Measurements from ENCODE around the gene POMT1. TPM values are rescaled to one million over a fixed set of nuclear protein-coding genes. Genes with fewer than 3 reads are reported as not detected.

The POMT1 gene
- total RNA-seq, 1 donor = 32.6 TPM

GRCh38 chr9:131459056-131459455 lies 43.7 kb upstream of the POMT1 start:
- Histone ChIP-seq H3K27ac (ENCODE audit: low read depth, low read length) (no peak overlapping the region), H3K79me2 (ENCODE audit: insufficient read depth, low read length) (peaks cover 51% of the 10 kb centered on the region), H3K4me2 (ENCODE audit: insufficient read depth, low read length) (no peak overlapping the region), H4K20me1 (ENCODE audit: insufficient read depth, low read length) (peaks cover 21% of the 10 kb centered on the region), H3K36me3 (ENCODE audit: insufficient read depth, low read length) (peaks cover 88% of the 10 kb centered on the region), H3K4me1 (ENCODE audit: insufficient read depth, low read length) (no peaks in the 10 kb centered on the region), H3K4me3 (ENCODE audit: insufficient read depth, low read length) (no peak overlapping the region), H3K9me3 (ENCODE audit: low read depth, low read length) (no peaks in the 10 kb centered on the region), H2AFZ (ENCODE audit: low read length) (no peak overlapping the region), H3K27me3 (ENCODE audit: insufficient read depth, low read length) (no peaks in the 10 kb centered on the region)
- no peak for TF ChIP-seq CTCF (IDR thresholded peaks at IDR 0.05; ENCODE audit: extremely low read depth, low read depth, low read length)
- no peak for DNase-seq (ENCODE audit: insufficient read length, low spot score, missing footprints)

GRCh38 chr9:131461166-131461565 lies 41.6 kb upstream of the POMT1 start:
- Histone ChIP-seq H3K4me1 (ENCODE audit: insufficient read depth, low read length) (no peaks in the 10 kb centered on the region), H3K79me2 (ENCODE audit: insufficient read depth, low read length) (peaks cover 51% of the 10 kb centered on the region), H3K4me3 (ENCODE audit: insufficient read depth, low read length) (no peak overlapping the region), H3K27me3 (ENCODE audit: insufficient read depth, low read length) (no peaks in the 10 kb centered on the region), H3K9me3 (ENCODE audit: low read depth, low read length) (no peaks in the 10 kb centered on the region), H2AFZ (ENCODE audit: low read length) (no peak overlapping the region), H3K27ac (ENCODE audit: low read depth, low read length) (no peak overlapping the region), H3K36me3 (ENCODE audit: insufficient read depth, low read length) (peaks cover 89% of the 10 kb centered on the region), H3K4me2 (ENCODE audit: insufficient read depth, low read length) (no peak overlapping the region), H4K20me1 (ENCODE audit: insufficient read depth, low read length) (peaks cover 18% of the 10 kb centered on the region)
- TF ChIP-seq CTCF (IDR thresholded peaks at IDR 0.05; ENCODE audit: extremely low read depth, low read depth, low read length) = no peak
- DNase-seq (ENCODE audit: insufficient read length, low spot score, missing footprints) = no peak

GRCh38 chr9:131464354-131465000 lies 38.2 kb upstream of the POMT1 start:
- H2AFZ ChIP-seq (ENCODE audit: low read length) = no peak overlapping the region
- no peak overlapping the region for H3K4me3 ChIP-seq (ENCODE audit: insufficient read depth, low read length)
- H4K20me1 ChIP-seq (ENCODE audit: insufficient read depth, low read length) = peaks cover 23% of the 10 kb centered on the region
- H3K9me3 ChIP-seq (ENCODE audit: low read depth, low read length) = no peaks in the 10 kb centered on the region
- no peak for DNase-seq (ENCODE audit: insufficient read length, low spot score, missing footprints)
- H3K4me1 ChIP-seq (ENCODE audit: insufficient read depth, low read length) = no peaks in the 10 kb centered on the region
- H3K79me2 ChIP-seq (ENCODE audit: insufficient read depth, low read length) = peaks cover 58% of the 10 kb centered on the region
- no peak overlapping the region for H3K4me2 ChIP-seq (ENCODE audit: insufficient read depth, low read length)
- TF ChIP-seq CTCF (IDR thresholded peaks at IDR 0.05; ENCODE audit: extremely low read depth, low read depth, low read length) = no peak
- H3K27me3 ChIP-seq (ENCODE audit: insufficient read depth, low read length) = no peaks in the 10 kb centered on the region
- peaks cover 79% of the 10 kb centered on the region for H3K36me3 ChIP-seq (ENCODE audit: insufficient read depth, low read length)
- no peak overlapping the region for H3K27ac ChIP-seq (ENCODE audit: low read depth, low read length)

GRCh38 chr9:131465401-131465800 lies 37.3 kb upstream of the POMT1 start:
- no peaks in the 10 kb centered on the region for H3K4me1 ChIP-seq (ENCODE audit: insufficient read depth, low read length)
- no peak overlapping the region for H2AFZ ChIP-seq (ENCODE audit: low read length)
- peaks cover 63% of the 10 kb centered on the region for H3K79me2 ChIP-seq (ENCODE audit: insufficient read depth, low read length)
- H3K9me3 ChIP-seq (ENCODE audit: low read depth, low read length) = no peaks in the 10 kb centered on the region
- peaks cover 79% of the 10 kb centered on the region for H3K36me3 ChIP-seq (ENCODE audit: insufficient read depth, low read length)
- no peak for TF ChIP-seq CTCF (IDR thresholded peaks at IDR 0.05; ENCODE audit: extremely low read depth, low read depth, low read length)
- H4K20me1 ChIP-seq (ENCODE audit: insufficient read depth, low read length) = peaks cover 33% of the 10 kb centered on the region
- DNase-seq (ENCODE audit: insufficient read length, low spot score, missing footprints) = no peak
- no peak overlapping the region for H3K4me2 ChIP-seq (ENCODE audit: insufficient read depth, low read length)
- H3K27me3 ChIP-seq (ENCODE audit: insufficient read depth, low read length) = no peaks in the 10 kb centered on the region
- H3K27ac ChIP-seq (ENCODE audit: low read depth, low read length) = no peak overlapping the region
- H3K4me3 ChIP-seq (ENCODE audit: insufficient read depth, low read length) = no peak overlapping the region

All from osteoblast (primary cell).